NCI-H748 (cell line): ENCODE data around the gene ZNF182.
"Not testable (repeated sequence)": the region's sequence is repeated elsewhere in the genome, so short reads cannot be mapped to it uniquely, and the experiment has no call there.

Experiments used
- DNase-seq: peaks from one replicate; lab custom pipeline; 2025; ENCODE audit not compliant: unreplicated experiment; lab: John Stamatoyannopoulos, UW

ZNF182 gene

DNA sequence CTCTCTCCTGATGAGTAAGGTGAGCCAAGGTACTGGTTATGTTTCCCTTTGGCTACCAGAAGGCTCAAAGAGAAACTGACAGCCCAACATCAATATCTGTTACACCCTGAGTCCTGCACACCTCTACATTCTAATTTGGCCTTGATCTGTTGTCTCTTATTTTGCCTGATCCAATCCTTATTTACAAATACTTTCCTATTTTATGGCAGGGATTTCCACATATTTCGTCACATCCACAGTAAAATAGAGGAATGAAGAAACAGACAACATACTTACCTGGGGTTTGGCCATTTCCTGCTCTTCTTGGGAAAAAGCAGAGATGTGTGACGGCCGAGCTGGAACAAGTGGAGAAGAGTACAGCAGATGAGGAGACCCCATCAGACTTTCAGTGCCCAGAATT is 1.5 kb downstream of the ZNF182 start:
- no peak for DNase-seq

DNA sequence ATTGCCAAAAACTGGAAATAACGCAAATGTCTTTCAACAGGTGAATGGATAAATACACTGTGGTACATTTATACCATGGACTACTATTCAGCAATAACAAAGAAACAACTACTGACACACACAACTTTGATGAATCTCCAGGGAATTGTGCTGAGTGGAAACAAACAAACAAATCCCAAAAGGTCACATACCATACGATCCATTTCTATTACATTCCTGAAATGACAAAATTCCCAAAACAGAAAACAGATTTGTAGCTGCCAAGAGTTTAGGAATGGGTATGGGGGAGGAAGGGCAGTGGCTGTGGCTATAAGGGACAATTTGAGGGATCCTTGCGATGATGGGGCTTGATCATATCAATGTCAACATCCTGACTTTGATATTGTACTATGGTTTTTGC is 2.5 kb downstream of the ZNF182 start:
- no peak for DNase-seq

DNA sequence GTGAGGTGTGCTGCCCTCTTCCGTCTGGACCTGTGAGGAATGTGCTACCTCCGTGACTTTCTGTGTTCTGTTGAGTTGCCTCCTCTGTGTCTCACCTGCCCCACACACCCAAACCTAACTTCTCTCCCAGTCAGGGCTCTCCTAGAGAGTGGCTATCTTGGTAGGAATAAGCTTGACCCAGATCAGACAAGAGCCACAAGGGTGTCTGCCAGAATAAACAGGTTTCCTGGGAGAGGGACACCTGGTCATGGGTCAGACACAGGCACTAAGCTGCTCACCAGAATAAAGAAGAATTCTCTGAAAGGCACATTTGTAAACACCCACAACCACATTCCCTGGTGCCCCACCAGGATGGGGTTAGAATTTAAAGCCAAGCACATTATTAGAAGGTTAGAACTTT is 11.1 kb downstream of the ZNF182 start:
- no peak for DNase-seq

DNA sequence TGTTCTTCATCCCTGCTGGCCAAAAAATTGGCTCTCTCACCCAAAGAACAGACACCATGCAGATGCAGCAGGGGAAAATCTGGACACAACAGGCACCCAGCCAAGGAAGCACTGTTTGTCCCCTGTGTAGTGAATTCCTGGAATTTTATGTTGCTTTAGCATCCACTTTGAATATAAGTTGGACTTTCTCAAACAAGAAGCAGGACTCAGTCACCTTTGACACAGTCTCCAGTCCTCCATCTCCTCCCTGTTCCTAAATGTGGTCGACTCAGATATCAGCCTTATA is 11.8 kb downstream of the ZNF182 start:
- no peak for DNase-seq

DNA sequence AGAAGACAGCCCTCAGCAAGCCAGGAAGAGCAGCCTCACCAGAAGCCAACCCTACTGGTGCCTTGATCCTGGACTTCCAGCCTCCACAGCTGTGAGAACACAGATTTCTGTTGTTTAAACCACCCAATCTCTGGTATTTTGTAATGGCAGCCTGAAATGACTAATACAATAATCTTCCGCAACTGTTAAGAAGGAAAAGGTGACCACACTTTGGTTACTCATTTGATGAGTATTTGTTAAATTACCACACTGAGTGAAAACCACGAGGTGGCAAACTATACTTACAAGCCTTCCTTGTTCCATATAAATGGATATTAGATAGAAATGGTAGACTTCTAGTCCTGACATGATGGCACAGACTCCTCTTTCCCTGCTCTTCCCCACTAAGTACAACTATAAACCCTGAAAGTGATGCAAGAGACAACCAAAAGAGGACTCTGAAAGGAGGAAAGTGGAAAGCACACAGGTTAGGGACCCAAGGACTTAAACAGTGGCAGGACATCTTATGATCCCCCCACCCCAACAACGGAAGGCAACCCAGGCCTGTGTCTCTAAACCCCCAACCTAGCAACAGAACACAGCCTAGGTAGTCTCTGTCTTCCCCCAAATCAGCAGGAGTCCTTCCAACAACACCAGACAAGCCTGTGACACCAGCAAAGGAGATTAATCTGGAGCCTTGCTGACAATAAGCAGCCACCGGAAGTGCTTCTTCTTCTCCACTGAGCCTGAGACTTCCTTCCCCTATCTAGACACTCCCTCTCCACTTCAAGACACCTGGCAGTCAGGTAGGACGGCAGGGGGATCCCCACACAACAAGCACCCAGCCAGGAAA is 12.3 kb downstream of the ZNF182 start:
- DNase-seq, result no peak

DNA sequence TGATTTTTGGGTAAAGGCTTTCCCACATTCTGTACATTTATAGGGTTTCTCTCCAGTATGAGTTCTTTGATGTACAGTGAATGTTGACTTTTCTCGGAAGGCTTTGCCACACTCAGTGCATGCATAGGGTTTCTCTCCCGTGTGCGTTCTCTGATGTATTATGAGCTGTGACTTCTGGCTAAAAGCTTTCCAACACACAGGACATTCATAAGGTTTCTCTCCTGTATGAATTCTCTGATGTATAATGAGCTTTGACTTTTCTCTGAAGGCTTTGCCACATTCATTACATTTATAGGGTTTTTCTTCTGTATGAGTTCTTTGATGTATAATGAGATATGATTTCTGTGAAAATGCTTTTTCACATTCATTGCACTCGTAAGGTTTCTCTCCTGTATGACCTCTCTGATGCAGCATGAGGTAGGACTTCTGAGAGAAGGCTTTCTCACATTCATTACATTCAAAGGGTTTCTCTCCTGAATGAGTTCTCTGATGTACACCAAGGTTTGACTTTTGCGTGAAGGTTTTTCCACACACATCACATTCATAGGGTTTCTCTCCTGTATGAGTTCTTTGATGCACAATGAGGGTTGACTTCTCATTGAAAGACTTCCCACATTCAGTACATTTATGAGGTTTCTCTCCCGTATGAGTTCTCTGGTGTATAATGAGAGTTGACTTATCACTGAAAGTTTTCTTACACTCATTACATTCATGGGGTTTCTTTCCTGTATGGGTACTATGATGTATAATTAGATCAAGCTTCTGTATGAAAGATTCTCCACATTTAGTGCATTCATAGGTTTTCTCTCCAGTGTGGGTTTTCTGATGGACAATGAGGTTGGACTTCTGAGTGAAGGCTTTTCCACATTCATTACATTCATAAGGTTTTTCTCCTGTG is 27.3 kb downstream of the ZNF182 start:
- no peak for DNase-seq

DNA sequence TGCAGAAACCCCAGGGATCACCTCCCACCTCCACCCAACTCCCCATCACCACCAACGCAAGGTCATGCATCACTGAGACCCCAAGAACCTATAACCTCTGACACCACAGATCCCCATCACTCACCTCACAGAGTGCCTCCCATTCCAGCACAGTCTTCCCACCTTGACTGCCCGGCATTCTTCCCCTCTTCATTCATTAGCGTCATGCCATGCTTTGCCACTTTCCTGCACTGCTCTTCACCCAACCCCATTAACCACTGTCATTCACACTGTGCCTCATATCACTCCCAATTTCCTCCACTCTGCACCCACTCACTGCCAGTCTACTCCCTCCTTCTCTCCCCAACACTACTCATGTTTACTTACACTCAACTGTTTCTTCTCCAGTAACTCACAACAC is 30.6 kb downstream of the ZNF182 start:
- DNase-seq, result no peak

DNA sequence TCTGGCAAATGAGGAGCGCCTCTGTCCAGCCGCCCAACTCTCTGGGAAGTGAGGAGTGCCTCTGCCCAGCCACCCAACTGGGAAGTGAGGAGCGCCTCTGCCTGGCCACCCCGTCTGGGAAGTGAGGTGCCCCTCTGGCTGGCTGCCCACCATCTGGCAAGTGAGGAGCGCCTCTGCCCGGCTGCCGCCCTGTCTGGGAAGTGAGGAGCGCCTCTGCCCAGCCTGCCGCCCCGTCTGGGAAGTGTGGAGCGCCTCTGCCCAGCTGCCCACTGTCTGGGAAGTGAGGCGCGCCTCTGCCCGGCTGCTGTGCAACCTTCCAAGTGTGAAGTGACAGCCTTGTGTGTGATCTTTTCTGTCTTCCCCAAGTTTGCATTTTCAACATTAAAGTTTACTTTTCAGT is 38.3 kb downstream of the ZNF182 start:
- DNase-seq, result not testable (repeated sequence)

DNA sequence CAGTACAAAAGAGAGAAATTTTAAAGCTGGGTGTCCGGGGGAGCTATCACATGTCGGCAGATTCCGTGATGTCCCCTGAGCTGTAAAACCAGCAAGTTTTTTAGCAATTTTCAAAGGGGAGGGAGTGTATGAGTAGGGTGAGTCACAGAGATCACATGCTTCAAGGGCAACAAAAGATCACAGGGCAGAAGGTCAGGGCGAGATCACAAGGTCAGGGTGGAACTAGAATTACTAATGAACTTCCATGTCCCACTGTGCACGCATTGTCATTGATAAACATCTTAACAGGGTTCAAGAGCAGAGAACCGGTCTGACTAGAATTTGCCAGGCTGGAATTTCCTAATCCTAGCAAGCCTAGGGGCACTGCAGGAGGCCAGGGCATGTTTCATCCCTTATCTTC is 42.0 kb downstream of the ZNF182 start:
- DNase-seq, result peak; percentile 7

DNA sequence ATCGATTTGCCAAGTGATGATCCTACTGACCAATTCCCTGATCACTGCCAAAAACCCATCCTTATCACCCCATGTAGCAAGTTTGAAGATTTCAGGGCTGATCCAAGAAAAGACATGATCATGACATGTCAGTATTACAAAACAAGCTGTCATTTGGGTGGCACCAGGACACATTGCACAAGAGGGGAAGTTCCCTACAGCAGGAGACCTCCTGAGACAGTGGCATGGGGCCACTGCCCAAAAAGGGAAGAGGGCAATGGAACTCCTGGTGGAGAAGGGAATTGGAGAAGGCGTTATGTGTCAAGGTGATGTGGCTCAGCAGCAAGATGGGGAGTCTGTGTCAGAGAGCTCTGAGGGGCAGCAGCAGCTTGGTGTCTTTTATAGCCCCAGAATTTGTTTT is 43.4 kb downstream of the ZNF182 start:
- no peak for DNase-seq

DNA sequence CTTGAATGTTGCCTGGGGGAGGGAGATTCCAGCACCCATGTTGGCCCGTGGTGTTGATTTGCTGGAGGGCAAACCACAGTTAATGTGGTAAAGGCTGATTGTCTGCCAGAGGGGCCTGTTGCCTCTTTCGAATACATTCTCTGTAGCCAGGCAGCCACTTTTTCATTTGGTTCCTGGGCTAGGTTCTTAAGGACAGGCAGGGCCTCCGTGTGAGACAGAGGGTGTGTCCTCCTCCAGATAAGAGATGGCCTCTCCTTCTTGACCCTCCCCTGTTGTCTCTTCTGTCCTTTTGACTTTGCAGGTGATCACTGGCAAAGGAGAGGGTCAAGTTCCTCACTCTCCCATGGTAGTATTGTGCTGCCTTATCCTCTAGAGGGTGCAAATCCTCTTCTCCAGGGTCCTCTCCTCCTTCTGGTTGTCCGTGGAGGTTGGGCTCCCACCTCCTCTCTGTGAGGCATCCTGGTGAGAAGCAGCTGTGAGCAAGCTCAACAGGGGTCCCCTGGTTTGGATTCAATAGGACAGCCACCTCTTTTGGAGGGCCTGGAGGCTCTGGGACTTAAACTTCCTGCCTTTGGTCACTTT is 44.9 kb downstream of the ZNF182 start:
- DNase-seq, result peak; percentile 3

DNA sequence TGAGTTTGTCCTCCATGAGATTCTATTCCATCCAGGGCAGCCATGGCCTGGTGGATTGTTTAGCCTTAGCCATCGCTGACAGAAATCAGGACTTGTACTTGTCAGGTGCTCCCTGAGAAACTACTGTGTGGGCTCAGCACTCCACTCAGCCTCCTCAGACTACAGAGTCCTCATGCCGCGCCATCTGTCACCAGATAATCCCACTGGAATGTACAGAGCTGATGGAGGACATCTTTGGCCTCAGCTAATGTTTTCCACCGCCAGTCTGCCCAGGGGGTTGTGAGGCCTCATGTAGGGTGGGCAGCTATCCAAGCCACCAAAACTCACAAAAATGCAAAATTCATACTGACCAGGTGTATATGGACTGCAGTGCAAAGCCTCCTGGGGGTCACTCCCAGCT is 45.6 kb downstream of the ZNF182 start:
- DNase-seq, result not testable (repeated sequence)

DNA sequence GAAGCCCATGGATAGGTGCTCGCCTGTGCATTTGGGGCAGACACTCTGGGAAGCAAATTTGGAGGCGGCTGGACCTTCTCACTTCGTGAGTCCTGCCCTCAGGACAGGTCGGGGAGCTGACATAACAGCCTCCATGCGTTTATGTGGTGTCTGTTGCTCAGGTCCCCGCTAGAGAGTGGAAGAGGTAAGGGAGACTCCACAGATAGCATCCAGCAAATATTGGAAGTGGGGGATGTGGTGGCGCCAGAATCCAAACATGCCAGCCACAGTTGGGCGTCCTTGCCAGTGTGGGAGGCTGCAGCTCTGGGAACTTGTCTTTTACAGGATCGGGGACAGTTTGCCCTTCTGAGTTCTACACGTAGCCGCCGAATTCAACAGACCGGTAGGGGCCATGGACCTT is 47.8 kb downstream of the ZNF182 start:
- DNase-seq, result no peak

DNA sequence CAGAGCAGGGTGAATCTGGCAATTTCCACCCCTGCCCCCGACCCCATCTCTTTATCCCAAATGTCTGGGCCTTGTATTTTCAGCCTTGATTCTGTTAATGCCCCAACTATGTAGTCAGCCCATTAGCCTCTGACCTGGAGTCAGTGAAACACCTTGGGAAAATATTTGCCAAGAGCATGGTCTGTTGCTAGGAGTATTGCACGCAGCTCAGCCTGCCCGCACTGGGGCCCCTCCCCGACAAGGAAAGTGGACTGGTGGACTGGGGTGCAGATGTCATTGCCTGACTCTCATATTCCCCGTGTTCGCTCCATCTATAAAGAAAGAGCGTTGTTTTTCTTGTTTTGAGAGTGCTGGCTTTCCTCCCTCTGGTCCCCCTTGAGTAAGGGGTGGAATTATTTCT is 48.5 kb downstream of the ZNF182 start:
- DNase-seq, result not testable (repeated sequence)

DNA sequence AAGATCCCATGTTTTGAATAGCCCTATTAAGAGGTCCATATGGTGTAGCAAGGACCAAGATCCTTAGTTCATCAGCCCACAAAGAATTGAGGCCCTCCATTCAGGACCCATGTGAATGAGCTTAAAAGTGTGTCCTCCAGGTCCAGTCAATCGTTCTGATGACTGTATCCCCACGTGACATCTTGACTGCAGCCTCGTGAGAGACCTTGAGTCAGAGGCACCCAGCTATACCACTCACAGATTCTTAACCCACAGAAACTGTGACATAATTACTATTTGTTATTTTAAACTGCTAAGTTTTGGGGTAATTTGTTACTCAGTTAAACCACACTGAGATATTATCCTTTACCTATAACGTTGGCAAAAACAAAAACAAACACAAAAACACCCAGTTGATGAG is 62.4 kb downstream of the ZNF182 start:
- no peak for DNase-seq

DNA sequence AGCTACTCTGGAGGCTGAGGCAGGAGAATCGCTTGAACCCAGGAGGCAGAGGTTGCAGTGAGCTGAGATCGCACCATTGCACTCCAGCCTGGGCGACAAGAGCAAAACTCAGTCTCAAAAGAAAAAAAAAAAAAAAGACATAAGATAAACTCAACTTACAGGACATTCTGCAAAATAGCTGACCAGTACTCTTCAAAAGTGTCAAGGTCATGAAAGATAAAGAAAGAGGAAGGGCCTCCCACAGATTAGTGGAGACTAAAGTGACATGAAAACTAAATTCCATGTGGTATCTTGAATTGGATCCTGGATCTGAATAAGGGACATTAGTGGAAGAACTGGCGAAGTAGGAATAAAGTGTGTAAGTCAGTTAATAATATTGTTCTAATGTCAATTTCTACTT is 63.3 kb downstream of the ZNF182 start:
- DNase-seq, result no peak

DNA sequence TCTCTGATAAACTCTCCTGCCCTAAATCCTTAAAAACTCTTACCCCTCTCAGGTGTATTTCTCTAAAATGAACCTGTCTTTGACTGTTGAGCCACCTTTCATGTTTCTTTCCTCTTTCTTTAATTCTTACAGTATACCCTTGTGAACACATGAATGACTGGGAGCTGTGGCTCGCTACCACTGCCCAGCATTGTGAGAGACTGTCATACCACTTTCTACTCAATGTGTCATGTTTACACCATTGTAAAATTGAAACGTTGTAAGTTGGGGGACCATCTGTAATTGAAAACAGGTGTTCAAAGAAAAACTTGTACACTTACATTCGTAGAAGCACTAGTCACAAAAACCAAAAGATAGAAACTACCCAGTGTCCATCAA is 66.9 kb downstream of the ZNF182 start:
- no peak for DNase-seq

DNA sequence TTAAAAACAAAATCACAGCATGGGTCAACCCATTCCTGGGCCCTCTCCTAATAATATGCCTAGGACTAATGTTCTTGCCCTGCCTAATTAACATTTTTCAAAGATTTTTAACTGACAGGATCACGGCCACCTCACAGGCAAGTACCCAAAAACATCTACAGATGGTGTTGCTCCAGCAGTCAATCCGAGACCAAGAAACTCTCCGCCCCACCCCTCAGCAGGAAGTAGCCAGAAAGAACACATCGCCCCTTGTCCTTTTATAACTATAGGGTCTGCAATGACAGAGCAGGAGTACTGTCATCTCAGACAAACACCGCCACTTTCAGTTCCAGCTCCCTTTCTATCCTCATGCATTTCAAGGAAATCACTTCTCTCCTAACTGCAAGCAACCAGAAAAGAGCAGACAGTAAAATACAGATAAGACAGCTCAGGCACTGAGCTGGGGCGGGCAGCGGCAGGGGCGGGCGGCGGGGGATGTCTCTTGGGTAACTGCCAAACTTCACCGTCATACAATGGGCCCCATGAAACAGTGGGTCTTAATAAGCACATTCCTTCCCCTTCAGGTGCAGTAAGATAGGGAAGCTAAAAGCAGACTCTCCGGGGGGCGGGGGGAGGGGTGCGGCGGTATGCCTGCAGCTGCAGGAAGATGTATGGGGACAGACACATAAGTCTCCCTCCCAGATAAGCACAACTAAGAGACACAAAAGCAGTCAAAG is 67.4 kb downstream of the ZNF182 start:
- DNase-seq, result peak; percentile 23

DNA sequence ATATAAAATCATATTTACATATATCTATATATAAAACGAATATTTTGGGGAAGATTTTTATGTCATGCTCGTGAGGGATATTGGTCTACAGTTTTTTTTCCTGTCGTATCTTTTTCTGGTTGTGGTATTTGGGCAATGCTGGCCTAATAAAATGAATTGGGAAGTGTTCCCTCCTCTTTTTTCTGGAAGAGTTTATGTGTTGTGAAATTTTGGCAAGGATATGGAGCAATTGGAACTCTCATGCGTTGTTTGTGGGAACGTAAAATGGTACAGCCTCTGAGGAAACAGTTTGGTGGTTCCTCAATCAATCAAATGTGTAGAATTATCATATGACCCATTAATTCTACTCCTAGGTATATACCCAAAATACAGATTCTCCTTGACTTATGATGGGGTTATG is 69.8 kb downstream of the ZNF182 start:
- DNase-seq, result no peak

DNA sequence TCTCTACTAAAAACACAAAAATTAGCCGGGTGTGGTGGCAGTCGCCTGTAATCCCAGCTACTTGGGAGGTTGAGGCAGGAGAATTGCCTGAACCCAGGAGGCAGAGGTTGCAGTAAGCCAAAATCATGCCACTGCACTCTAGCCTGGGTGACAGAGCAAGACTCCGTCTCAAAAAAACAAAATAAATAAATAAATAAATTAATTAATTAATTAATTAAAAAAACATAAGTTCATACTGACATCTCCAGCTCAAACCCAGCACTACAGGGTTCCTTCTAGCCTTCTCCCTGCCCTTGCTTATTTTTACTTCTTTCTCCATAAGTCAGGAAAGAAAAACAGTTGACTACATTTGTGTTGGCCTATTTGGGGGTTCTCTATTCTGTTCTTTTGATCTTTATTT is 71.8 kb downstream of the ZNF182 start:
- DNase-seq, result not testable (repeated sequence)

DNA sequence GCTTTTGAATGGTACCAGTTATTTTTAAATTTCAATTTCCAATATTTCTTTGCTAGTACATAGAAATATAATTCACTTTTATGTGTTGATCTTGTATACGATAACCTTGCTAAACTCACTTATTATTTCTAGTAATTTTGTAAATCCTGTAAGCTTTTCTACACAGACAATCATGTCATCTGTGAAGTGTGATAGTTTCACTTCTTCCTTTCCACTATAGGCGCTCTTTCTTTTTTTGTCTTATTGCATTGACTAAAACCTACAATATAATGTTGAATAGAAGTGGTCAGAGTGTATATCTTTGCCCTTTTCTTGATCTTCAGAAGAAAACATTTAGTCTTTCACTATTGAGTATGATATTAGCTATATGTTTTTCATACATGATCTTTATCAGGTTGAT is 76.6 kb downstream of the ZNF182 start:
- no peak for DNase-seq
